ENCODE data around the gene JTB.
"Not testable (repeated sequence)": the region's sequence is repeated elsewhere in the genome, so short reads cannot be mapped to it uniquely, and the experiment has no call there.

The JTB gene

DNA sequence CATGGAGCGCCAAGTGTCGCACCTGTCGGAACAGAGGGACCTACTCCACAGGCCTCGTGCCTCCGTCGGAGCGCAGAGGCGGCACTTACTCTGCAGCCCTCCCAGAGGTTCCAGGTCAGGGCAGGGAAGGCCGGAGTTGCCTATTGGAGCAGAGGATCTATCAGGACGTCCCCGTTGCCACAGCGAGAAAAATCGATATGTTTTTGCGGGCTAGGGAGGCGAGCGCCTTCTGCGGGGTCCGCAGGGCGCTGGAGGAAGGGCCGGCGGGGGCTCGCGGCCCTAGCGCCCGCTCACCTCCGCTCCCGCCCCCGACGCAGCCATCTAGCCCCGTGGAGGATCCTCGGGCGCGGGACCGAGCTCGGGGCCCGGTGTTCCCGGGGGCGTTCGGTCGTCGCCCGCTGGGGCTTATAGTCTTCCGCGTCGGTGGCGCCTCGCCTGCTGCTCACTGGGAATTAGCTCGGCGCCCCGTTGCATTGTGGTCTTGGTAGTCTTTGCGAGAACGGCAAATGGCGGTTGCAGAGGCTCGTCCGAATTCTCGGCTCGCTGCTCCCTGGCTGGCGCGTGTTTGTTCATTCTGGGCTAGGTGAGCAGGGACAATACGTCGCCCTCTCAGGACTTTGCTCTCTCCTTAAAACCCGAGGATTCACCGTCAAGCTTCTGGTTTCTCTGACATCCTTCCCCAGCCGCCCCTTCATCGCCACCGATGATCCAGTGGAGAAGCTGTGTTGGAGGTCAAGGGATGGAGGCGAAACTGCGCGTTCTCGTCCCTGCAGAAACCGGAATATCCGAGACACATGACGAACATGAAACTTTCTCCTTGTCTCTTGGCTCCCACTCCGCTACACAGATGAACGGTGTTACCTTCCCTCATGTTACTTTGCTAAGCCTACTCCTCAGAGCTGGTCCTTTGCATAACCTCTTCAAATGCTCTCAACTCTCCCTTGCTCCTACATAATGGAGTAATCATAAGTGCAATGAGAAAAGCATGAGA, at the start of gene JTB:
Gene JTB (minus strand): TSS at position 425 of the 991 bp plus-strand sequence. CDS start 422 bp downstream, at position 3.
- DNase-seq, result peak; percentile 87

DNA sequence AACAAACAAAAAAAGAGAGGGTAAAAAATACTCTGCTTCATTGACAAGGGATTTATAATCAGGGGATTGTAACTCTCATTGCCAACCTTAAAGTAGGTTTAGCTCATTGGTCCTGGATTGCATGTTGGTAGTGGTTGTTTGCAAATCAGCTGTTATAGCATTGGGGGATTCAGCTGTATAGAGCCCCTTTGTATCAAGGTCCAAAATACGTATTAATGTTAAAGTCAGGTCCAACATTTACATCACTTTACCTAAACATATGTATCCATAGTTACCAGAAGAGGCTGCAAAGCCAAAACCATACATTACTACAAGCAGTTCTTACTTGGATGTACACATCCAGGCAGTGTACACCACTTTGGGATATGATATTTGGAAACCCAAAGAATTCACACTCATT, 42.5 kb upstream of the JTB start:
- no peak for DNase-seq

DNA sequence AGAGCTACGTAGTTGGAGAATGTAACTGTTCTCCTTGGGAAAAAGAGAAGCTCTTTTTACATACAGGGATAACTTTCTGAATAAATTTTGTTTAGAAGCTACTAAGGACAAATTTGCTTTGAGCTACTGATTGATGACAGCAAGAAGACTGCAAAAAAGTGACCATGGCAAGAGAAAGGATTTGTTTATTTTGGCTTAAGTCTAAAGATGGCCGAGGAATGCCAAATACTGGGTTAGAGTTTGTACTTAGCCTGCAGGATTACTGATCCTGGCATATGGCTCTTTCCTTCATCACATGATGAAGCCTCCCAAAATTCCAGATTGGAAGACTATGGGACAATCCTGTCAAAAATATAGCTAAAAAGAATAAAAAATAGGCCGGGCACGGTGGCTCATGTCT, 41.8 kb upstream of the JTB start:
- DNase-seq, result no peak

DNA sequence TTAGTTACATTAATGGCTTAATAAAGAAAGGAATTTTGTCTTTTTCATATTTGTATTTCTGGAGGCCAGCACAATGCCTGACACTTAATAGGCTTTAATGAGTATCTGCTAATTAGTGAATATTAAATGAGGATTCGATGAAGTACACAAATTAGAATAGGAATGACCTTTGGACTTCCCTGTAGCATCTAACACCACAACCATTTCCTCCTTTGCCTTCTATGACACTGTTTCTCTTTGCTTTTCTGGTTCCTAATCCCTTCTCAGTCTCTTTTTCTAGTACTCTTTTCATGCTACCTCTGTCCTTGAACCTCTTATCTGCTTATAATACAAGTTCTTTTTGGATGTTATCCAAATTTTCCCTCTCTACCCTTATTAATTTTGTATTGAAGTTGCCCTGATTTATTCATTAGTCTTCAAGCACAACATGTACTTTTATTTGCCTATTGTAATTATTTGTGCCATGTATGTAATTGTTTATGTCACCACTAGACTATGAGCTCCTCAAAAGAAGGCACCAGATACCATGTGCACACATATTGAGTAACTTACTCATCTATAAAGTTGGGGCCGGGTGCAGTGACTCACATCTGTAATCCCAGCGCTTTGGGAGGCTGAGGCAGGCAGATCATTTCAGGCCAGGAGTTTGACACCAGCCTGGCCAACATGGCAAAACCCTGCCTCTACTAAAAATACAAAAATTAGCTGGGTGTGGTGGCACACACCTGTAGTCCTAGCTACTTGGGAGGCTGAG, 36.9 kb upstream of the JTB start:
- no peak for DNase-seq

DNA sequence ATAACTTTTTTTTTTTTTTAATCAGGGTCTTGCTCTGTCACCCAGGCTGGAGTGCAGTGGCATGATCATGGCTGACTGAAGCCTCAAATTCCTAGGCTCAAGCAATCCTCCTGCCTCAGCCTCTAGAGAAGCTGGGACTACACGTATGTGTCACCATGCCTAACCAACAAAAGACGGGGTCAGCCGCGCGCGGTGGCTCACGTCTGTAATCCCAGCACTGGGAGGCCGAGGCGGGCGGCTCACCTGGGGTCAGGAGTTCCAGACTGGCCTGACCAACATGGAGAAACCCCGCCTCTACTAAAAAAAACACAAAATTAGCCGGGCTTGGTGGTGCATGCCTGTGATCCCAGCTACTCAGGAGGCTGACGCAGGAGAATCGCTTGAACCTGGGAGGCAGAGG, 35.1 kb upstream of the JTB start:
- not testable (repeated sequence) for DNase-seq

DNA sequence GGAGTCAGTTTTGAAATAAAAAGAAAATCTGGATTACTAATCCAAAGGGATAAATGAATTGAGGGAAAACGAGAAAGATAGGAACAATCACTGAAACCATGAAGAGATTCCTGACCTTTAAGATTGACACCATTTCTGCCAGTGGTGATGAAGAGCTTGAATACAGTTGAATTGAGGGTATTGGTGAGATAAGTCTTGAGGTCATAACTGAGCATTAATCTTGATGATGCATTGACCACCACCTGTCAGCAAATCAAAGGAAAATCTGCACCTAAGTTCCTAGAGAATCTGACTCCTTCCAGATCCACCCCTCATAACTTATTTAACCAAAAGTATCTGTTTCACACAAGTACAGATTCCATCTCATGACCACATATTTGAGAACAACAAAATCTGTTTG, 34.7 kb upstream of the JTB start:
- DNase-seq, result no peak

DNA sequence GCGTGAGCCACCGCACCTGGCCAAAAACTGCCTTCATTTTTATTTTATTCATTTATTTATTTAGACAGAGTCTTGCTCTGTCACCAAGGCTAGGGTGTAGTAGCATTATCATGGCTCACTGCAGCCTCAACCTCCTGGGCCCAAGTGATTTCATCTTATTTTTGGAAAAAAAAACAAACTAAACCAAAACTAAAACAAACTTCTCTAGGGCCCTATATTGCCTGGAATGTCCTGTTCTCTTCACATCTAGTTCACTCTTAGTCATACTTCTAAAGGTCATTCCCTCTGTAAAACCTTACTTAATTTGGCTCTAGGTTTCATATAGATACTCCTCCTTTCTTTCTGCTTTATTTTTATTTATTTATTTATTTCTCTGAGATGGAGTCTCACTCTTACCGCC, 28.7 kb upstream of the JTB start:
- DNase-seq, result no peak

DNA sequence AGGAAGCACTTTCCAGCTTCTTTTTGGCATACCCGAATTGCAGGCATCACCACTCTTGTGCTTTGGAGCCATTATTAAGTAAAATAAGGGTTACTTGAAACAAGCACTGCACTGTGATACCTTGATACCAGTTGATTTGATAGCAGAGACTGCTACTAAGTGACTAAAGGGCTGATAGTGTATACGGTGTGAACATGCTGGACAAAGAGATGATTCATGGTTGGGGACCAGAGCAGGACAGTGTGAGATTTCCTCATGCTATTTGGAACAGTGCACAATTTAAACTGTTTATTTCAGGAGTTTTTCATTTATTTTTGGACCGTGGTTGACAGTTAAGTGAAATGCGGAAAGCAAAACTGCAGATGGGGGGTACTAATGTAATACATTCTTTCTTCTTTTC, 22.9 kb upstream of the JTB start:
- DNase-seq, result no peak

DNA sequence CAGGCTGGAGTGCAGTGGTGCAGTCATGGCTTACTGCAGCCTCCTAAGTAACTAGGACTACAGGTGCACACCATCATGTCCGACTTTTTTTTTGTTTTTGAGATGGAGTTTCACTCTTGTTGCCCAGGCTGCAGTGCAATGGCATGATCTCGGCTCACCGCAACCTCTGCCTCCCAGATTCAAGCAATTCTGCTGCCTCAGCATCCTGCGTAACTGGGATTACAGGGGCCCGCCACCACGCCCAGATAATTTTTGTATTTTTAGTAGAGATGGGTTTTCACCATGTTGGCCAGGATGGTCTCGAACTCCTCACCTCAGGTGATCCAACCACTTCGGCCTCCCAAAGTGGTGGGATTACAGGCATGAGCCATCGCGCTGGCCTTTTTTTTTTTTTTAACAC, 19.4 kb upstream of the JTB start:
- not testable (repeated sequence) for DNase-seq

DNA sequence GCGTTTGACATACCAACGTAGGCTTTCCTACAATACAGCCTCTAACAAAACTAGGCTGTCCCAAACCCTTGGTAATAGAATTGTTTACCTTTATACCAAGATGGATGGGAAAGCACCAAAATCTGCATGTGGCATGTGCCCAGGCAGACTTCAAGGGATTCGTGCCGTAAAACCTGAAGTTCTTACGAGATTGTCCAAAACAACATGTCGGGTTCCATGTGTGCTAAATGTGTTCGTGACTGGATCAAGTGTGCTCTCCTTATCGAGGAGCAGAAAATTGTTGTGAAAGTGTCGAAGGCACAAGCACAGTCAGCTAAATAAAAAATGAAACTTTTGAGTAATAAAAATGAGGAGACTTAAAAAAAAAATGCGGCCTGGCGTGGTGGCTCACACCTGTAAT, 18.2 kb upstream of the JTB start:
- no peak for DNase-seq

DNA sequence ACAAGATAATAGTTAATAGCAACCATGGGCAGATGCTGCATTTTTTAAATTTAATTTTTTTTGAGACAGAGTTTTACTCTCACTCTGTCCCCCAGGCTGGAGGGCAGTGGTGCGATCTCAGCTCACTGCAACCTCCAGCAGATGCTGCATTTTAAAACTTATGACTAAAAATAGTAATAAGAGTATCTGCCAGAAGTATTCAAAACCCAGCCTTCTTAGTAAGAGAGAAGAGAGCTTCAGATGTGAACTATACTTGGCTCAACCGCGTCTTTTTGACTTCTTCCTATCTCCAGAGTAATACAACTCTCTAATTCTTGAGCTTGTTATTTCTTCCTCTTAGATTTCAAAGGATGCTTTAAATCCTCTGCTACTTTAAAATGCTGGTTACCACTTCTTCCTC, 17.7 kb upstream of the JTB start:
- DNase-seq, result no peak

DNA sequence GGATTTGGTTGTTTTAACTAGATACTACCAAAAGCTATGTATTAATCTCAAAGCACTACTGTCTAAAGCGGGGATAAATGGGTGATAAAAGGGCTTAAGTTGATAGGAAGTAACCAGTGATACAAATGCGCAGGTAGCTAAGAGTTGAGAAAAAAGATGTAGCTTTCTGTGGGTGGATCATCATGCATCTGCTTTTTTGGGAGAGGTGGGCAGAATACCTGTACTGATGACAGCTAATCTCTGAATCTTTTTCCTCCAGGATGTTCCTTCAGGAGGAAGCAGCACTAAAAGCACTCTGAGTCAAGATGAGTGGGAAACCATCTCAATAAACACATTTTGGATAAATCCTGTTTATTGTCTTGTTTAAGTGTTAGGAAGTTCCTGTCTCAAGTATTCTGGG, 14.3 kb upstream of the JTB start:
- no peak for DNase-seq

DNA sequence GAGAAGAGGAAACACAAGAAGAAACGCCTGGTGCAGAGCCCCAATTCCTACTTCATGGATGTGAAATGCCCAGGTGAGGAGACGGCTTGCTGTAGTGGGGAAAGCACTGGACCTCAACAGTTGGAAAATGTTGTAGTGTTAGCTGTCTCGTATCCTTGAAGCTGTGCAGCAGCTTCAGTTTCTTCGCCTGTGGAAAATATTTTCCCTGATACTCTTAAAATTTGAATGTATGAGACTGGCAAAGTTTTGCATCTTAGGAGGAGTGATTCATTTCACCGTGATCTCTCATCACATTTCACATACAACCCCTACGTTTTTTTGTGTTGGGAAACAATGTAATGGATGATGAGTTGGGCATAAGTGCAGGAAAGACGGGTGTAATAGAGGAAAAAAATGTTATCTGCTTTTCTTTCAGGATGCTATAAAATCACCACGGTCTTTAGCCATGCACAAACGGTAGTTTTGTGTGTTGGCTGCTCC, 13.7 kb upstream of the JTB start:
- DNase-seq, result no peak

DNA sequence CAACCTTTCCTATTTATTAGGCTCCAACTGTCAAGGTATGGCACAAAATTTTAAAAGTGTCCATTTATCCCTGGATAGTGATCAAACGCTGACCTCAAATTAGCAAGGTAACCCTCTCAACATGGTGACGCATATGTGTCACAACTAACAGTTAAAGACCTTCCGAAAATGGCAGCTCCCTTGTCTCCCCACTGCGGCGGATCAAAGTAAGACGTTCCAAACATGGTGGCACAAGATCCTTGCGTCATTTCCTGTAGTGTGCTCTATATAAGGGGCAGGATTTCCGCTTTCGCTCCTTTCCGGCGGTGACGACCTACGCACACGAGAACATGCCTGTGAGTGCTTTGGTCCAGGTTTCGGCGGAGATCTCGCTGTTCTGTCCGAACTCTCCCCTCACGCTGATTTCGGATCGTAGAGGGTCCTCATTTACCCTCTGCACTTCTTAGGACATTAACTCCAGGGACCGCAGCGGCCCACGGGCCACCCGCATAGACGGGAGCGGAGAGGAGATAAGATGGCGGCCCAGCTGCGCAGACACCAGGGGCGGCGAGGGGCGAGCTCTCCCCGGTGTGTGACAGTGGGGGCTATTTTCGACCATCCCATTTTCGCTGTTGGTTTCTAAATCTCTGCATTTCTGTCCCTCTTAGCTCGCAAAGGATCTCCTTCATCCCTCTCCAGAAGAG, 13.1 kb upstream of the JTB start, which contains the start of gene RPS27:
Gene RPS27 (plus strand): TSS at position 295 of the 683 bp plus-strand sequence. CDS start 35 bp downstream, at position 330.
- DNase-seq, result peak; percentile 99

DNA sequence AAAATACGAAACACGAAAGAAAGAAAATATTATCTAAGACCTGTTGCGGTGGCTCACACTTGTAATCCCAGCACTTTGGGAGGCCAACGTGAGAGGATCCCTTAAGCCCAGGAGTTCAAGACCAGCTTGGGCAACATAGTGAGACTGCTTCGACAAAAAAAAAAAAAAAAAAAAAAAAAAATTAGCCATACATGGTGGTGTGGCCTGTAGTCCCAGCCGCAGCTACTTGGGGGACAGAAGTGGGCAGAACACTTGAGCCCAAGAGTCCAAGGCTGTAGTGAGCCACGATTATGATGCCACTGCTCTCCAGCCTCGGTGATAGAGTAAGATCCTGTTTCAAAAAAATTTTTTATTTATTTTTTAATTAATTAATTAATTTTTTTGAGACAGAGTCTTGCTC, 10.1 kb upstream of the JTB start:
- DNase-seq, result no peak

DNA sequence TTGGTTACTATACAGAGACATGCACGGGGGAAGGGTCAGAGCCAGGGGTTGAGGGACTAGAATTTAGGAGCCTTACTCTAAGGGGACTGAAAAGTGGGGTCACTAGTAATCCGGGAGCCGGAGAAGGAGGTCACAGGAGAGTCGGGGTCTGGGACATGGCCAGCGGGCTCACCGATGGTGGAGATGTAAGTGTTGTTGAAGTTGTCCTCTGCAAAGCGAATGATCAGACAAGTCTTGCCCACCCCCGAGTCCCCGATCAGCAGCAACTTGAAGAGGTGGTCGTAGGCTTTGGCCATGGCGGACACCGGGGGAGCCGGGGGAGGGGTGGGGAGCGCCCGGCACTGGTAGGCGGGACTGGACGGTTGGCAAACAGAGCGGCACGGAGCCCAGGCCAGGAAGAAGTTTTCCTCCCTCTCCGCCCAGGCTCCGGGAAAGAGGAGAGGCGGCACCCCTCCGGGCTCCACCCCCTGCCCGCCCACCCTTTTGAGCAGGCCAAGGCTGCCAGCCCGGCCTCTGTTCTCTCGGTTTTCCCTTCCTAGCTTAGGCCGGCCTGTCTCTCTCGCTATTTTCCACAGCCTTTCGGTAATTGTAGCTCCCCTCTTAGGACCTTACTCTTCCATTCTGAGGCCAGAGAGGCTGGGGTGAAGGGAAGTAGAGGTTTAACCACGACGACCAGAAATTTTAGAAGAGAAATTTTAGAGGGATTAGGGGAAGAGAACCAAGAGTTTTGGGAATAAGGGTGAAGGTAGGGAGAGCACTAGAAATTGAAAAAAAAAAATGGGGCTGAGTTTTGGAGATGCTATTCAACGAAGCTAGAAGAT, 8.7 kb upstream of the JTB start, which contains the start of gene RAB13:
Gene RAB13 (minus strand): TSS at position 399 of the 821 bp plus-strand sequence. CDS start 103 bp downstream, at position 296.
- peak; percentile 70 for DNase-seq

DNA sequence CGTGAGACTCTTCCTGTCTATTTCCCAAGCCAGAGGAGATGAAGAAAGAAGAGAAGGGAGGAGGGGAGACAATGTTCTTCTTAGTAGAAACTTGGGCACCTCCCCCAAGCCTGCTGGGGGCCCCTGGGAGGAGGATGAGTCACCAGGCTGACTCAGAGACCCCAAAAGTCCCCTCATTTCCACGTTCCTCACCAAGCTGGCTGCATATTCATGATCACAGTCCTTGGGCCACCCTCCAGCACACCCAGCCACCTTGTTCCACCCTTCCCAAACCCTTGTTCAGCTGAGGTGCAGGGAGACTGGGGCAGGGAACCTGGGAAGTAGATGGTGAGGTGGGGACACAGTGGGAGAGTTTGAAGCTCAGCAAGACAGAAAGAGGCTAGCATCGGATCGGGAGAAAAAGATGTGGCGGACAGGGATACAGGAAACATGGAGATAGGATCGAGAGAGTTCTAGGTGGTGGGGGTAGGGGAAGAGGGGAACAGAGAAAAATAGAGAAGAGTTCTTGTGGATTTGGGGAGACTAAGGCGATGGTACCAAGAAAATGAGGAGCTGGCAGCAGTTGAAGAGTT, 8.0 kb upstream of the JTB start:
- no peak for DNase-seq

DNA sequence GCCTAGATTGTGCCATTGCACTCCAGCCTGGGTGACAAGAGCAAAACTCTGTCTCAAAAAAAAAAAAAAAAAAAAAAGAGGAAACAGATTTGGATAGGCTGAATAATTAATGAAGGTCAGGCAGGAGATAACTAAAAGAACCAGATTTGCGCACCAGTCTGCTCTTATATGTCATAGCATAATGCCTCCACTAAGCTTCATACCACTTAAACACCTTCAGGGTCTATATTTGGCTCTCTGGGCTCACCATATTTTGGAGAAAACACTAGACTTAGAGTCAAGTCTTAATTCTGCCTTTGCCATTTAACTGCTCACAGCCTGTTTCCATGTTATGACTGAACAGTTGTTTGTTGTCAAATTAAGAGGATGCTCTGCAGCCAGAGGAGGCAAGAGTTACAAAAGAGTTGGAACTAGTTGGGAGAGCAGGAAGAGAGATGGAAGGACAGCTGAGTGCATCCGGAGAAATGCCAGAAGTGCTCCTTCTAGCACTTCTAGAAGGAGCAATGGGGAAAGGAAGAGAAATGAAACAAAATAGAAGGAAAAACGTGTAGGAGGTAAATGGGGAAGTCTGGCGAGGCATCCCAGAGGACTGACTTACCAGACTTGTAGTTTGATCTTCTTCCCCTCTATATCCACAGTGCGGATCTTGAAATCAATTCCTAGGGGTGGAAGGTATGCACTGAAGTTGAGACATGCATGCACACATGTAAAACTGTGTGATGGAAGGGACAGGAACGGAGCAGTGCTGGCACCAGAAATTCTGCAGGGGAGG, 6.8 kb upstream of the JTB start:
- DNase-seq, result no peak

DNA sequence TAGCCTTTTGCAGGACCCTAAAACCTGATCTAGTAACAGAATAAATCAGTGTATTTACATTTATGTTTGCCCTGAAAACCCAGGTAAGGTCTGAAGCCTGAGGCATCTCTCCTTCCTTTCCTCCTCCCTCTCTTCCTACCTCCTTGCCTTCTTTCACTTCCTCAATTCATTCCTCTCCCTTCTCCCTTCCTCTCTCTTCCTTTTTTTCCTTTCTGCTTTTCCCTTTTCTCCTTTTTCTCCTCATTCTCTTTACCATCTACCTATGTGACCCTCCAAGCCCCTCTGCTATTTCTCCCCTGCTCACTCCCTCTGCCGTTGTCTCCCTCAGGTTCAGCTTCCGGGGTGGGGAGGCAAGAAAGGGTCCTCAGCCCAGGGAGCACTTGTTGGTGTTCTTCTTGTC, 4.3 kb upstream of the JTB start:
- DNase-seq, result not testable (repeated sequence)

DNA sequence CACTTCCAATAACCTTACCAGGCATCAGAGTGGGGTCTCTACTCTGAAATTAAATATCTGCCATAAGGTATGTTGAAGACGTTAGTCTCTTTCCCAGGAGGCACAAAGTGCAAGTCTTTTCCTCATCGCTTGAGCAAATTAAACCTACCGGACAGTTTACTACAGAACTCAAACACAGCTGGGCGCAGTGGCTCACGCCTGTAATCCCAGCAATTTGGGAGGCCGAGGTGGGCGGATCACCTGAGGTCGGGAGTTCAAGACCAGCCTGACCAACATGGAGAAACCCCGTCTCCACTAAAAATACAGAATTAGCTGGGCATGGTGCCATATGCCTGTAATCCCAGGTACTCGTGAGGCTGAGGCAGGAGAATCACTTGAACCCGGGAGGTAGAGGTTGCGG, 1.6 kb upstream of the JTB start:
- not testable (repeated sequence) for DNase-seq

Measured in NCI-H1092 treated with DMSO at 0.1 percent for 48 hours (cell line).